A549 (cell line): ENCODE data around the gene ANXA6. TPM values are rescaled to one million over a fixed set of nuclear protein-coding genes. Genes with fewer than 3 reads are reported as not detected.
A peak's percentile ranks its signal among the peaks of the same experiment; 100 is the strongest.

Source experiments
- ATAC-seq, 2 experiments: fragments of 200-7000 bp in 1 of 2; fragments of >200 bp in 1 of 2; cut with Nextera tagmentation in 1 of 2; cut with Tn5 transposase in 1 of 2; 3 replicates each; pipeline versions ENCODE4 v1.8.0 to v1.9.1; 2018 to 2020; ENCODE audit warnings: mild to moderate bottlenecking in 1 of 2, moderate library complexity in 1 of 2
- CTCF ChIA-PET: fragments of 300-600 bp; sonication (Branson Sonifier 250); formaldehyde crosslinking; extraction: SDS; loops from one replicate; lab custom pipeline; 2021; ENCODE audit warnings: antibody characterized with exemption, inconsistent platforms; lab: Yijun Ruan, JAX
- POLR2A ChIA-PET: fragments of 350-600 bp; formaldehyde crosslinking; extraction: SDS; loops from one replicate; lab custom pipeline; 2021; ENCODE audit warnings: antibody characterized with exemption, inconsistent platforms; lab: Yijun Ruan, JAX
- DNase-seq, 2 experiments: peaks; one replicate each; pipeline versions ENCODE4 v3.0.0 to v3.0.0-alpha.2; 2011 to 2016; ENCODE audit warnings: low read depth in 1 of 2, low spot score in 1 of 2
- FAIRE-seq: peaks from 2 replicates; lab custom pipeline; 2011; peaks lifted over from hg19 to GRCh38; lab: Jason Lieb, UNC
- H3K27ac ChIP-seq, 2 experiments: fragments of >200 bp; sonication (Bioruptor Twin); formaldehyde crosslinking; 3 replicates each; pipeline ENCODE4 v1.5.1; 2016 to 2017
- H3K4me1 ChIP-seq: fragments of >200 bp; sonication (Bioruptor Twin); formaldehyde crosslinking; 3 replicates; pipeline ENCODE4 v1.6.1; 2016
- H3K4me2 ChIP-seq: fragments of >200 bp; sonication (Bioruptor Twin); formaldehyde crosslinking; 3 replicates; pipeline ENCODE4 v1.6.1; 2016
- H3K4me3 ChIP-seq: fragments of >200 bp; sonication (Bioruptor Twin); formaldehyde crosslinking; 3 replicates; pipeline ENCODE4 v1.5.1; 2016
- H3K9me3 ChIP-seq: fragments of >200 bp; sonication (Bioruptor Twin); formaldehyde crosslinking; 3 replicates; pipeline ENCODE4 v1.6.1; 2016
- ATOH8 ChIP-seq: fragments of 250-450 bp; sonication (Bioruptor Pico); IDR thresholded peaks from 2 replicates; pipeline ENCODE4 v1.5.0; 2020; ENCODE audit warnings: low read depth, mild to moderate bottlenecking, moderate library complexity
- CHD2 ChIP-seq: fragments of 150-350 bp; IDR thresholded peaks from 2 replicates; pipeline ENCODE4 v1.6.1; 2014; ENCODE audit warnings: low read length; ENCODE audit not compliant: partially characterized antibody
- EHF ChIP-seq: fragments of 250-450 bp; sonication (Bioruptor Pico); IDR thresholded peaks from 2 replicates; pipeline ENCODE4 v1.5.0; 2020; ENCODE audit warnings: mild to moderate bottlenecking
- ESRRA ChIP-seq: fragments of 150-350 bp; IDR thresholded peaks from 2 replicates; pipeline ENCODE4 v1.6.1; 2014; ENCODE audit warnings: mild to moderate bottlenecking, low read length, borderline replicate concordance
- FOSL2 ChIP-seq, 2 experiments: fragments of 450-650 bp in 1 of 2; fragments of >200 bp in 1 of 2; sonication (Bioruptor Twin) in 1 of 2; formaldehyde crosslinking; IDR thresholded peaks; 2 replicates each; pipeline versions ENCODE4 v1.5.0 to v1.6.1; 2016 to 2020; ENCODE audit warnings: mild to moderate bottlenecking in 1 of 2, moderate library complexity in 1 of 2
- FOXS1 ChIP-seq: fragments of 250-450 bp; sonication (Bioruptor Pico); IDR thresholded peaks from 2 replicates; pipeline ENCODE4 v1.5.0; 2020; ENCODE audit warnings: mild to moderate bottlenecking, moderate library complexity
- HDAC2 ChIP-seq: fragments of 200-600 bp; sonication (generic); IDR thresholded peaks from 2 replicates; pipeline ENCODE4 v1.6.1; 2016
- HES2 ChIP-seq: fragments of >200 bp; sonication (Bioruptor Twin); formaldehyde crosslinking; IDR thresholded peaks from 2 replicates; pipeline ENCODE4 v1.6.1; 2016
- HOXA7 ChIP-seq: fragments of 250-450 bp; sonication (Bioruptor Pico); IDR thresholded peaks from 2 replicates; pipeline ENCODE4 v1.5.0; 2020; ENCODE audit warnings: mild to moderate bottlenecking, moderate library complexity
- JUN ChIP-seq, 2 experiments: fragments of >200 bp; sonication (Bioruptor Twin); formaldehyde crosslinking; IDR thresholded peaks; 2 replicates in 1 of 2; 3 replicates in 1 of 2; pipeline ENCODE4 v1.6.1; 2016 to 2017
- KDM5A ChIP-seq: fragments of 200-600 bp; sonication (generic); IDR thresholded peaks from 2 replicates; pipeline ENCODE4 v1.6.1; 2016; ENCODE audit warnings: antibody characterized with exemption, mild to moderate bottlenecking
- MAFK ChIP-seq: fragments of 450-650 bp; IDR thresholded peaks from 2 replicates; pipeline ENCODE4 v1.6.1; 2014; ENCODE audit not compliant: partially characterized antibody
- MAX ChIP-seq: IDR thresholded peaks from 2 replicates; pipeline ENCODE4 v1.6.1; 2012
- MAZ ChIP-seq: fragments of 150-350 bp; IDR thresholded peaks from 2 replicates; pipeline ENCODE4 v1.6.1; 2014; ENCODE audit warnings: antibody characterized with exemption, low read depth, low read length, borderline replicate concordance
- PBX3 ChIP-seq: IDR thresholded peaks from 2 replicates; pipeline ENCODE4 v1.6.1; 2012
- POLR2A ChIP-seq: IDR thresholded peaks from 2 replicates; pipeline ENCODE4 v1.6.1; 2012; ENCODE audit warnings: mild to moderate bottlenecking, low read length
- RCOR1 ChIP-seq: fragments of 150-350 bp; IDR thresholded peaks from 2 replicates; pipeline ENCODE4 v1.6.1; 2014; ENCODE audit warnings: antibody characterized with exemption, low read length, low read depth
- SMC3 ChIP-seq: fragments of >200 bp; sonication (Bioruptor Twin); formaldehyde crosslinking; IDR thresholded peaks from 3 replicates; pipeline ENCODE4 v1.6.1; 2018; ENCODE audit warnings: inconsistent platforms
- SREBF2 ChIP-seq: fragments of 450-650 bp; IDR thresholded peaks from 2 replicates; pipeline ENCODE4 v1.6.1; 2014; ENCODE audit warnings: mild to moderate bottlenecking, moderate library complexity
- TFCP2L1 ChIP-seq: fragments of 250-450 bp; sonication (Bioruptor Pico); IDR thresholded peaks from 2 replicates; pipeline ENCODE4 v1.5.0; 2021; ENCODE audit warnings: mild to moderate bottlenecking
- ZC3H11A ChIP-seq: fragments of 450-650 bp; IDR thresholded peaks from 2 replicates; pipeline ENCODE4 v1.6.1; 2014; ENCODE audit warnings: antibody characterized with exemption, mild to moderate bottlenecking
- ZSCAN20 ChIP-seq: fragments of 250-450 bp; sonication (Bioruptor Pico); IDR thresholded peaks from 2 replicates; pipeline ENCODE4 v1.8.0; 2022; ENCODE audit warnings: mild to moderate bottlenecking, moderate library complexity
- WGBS: methylation state at CpG from one replicate; pipeline ENCODE4 v1.1.6; 2017; ENCODE audit errors: missing lambda C conversion rate; 5-methylcytosine and 5-hydroxymethylcytosine counted together
- polyA plus RNA-seq, 4 experiments: library from polyadenylated mRNA; depleted of rRNA in 3 of 4; stranded (reverse); fragments of >200 nt; fragmentation: RNase III in 1 of 4; extraction: RNeasy Plus Mini Kit Qiagen cat#74134 plus additional on column Dnase treatment in 1 of 4; gene quantifications; 2 replicates in 3 of 4; 3 replicates in 1 of 4; pipeline ENCODE4 v1.2.3, GENCODE V29; 2011 to 2017

ANXA6 gene
- polyA plus RNA-seq, 2 of the 4 experiments (the other 2 are of a cell fraction) = 32.4 to 53.0 TPM

- TF ChIP-seq ZC3H11A (no peak), RCOR1 (no peak), ATOH8 (CRISPR knock-in tag) (no peak), FOSL2 (IDR thresholded peaks at IDR 0.05) (no peak), FOSL2 (CRISPR knock-in tag; IDR thresholded peaks at IDR 0.05) (no peak), HES2 (no peak), SMC3 (no peak), ESRRA (no peak)
- 89% methylated on average over 9 of the region's 9 CpGs for WGBS
- DNase-seq (no peak), ATAC-seq (no peak), FAIRE-seq (no peak)
- no peaks in the 10 kb centered on the region for H3K9me3 ChIP-seq
- POLR2A ChIA-PET = no interaction called here
- CTCF ChIA-PET = interaction anchor here (0.9 to 2.1 kb wide), 2 partner anchors 9 to 104 kb away, joined by 3 to 6 read pairs; no protein-coding TSS in a partner anchor
- no peak overlapping the region for H3K27ac ChIP-seq
- peaks cover 17% of the 10 kb centered on the region for H3K4me1 ChIP-seq
- no peak overlapping the region; the same call in 2 of the 3 replicates for H3K4me2 ChIP-seq
- H3K4me3 ChIP-seq = no peak overlapping the region
These were observed 1.6 kb downstream of the ANXA6 start for GRCh38 chr5:151155775-151156506.

GRCh38 chr5:151154931-151155774, 2.4 kb downstream of the ANXA6 start:
- peaks cover 17% of the 10 kb centered on the region for H3K4me1 ChIP-seq
- TF ChIP-seq KDM5A (no peak), MAZ (no peak), ESRRA (no peak)
- TF ChIP-seq, all 56 proteins: peak for 0
- ATAC-seq (no peak), DNase-seq (no peak), FAIRE-seq (no peak)
- POLR2A ChIA-PET = no interaction called here
- H3K4me2 ChIP-seq = no peak overlapping the region
- no peaks in the 10 kb centered on the region for H3K9me3 ChIP-seq
- 81% methylated on average over 8 of the region's 9 CpGs for WGBS
- H3K27ac ChIP-seq = no peak overlapping the region
- H3K4me3 ChIP-seq = no peak overlapping the region
- CTCF ChIA-PET = interaction anchor here (1.0 to 2.1 kb wide), 2 partner anchors 103 to 153 kb away, joined by 3 to 6 read pairs; no protein-coding TSS in a partner anchor

GRCh38 chr5:151153766-151154272, 3.8 kb downstream of the ANXA6 start:
- Histone ChIP-seq H3K4me3 (no peak overlapping the region), H3K9me3 (no peaks in the 10 kb centered on the region), H3K4me1 (peaks cover 17% of the 10 kb centered on the region), H3K4me2 (no peak overlapping the region), H3K27ac (no peak overlapping the region)
- no peak for ATAC-seq
- CTCF ChIA-PET = interaction anchor here (1.0 to 2.5 kb wide), 2 partner anchors 11 to 152 kb away, joined by 3 to 8 read pairs; no protein-coding TSS in a partner anchor
- DNase-seq = no peak
- no peak for FAIRE-seq
- 86% methylated on average over 3 of the region's 3 CpGs for WGBS
- TF ChIP-seq EHF (CRISPR knock-in tag) = no peak
- TF ChIP-seq CHD2 = no peak
- no peak for TF ChIP-seq HOXA7
- TF ChIP-seq FOSL2 (IDR thresholded peaks at IDR 0.05) = no peak
- peak; percentile 34; the same call in 1 of the 2 replicates for TF ChIP-seq FOSL2 (CRISPR knock-in tag; IDR thresholded peaks at IDR 0.05)
- TF ChIP-seq SMC3 = no peak
- TF ChIP-seq TFCP2L1 (CRISPR knock-in tag) = no peak
- no peak for TF ChIP-seq MAX
- POLR2A ChIA-PET = no interaction called here

- ChIA-PET CTCF (interaction anchor here (1.0 to 2.5 kb wide), 4 partner anchors 10 to 352 kb away, joined by 3 to 8 read pairs (median 3); no protein-coding TSS in a partner anchor), POLR2A (no interaction called here)
- H3K4me2 ChIP-seq = no peak overlapping the region
- WGBS = 82% methylated on average over 3 of the region's 3 CpGs
- H3K27ac ChIP-seq = no peak overlapping the region
- no peak overlapping the region for H3K4me3 ChIP-seq
- TF ChIP-seq EHF (CRISPR knock-in tag) = no peak
- TF ChIP-seq FOXS1 (CRISPR knock-in tag) = no peak
- no peak for TF ChIP-seq HDAC2
- TF ChIP-seq MAX = no peak
- no peak for TF ChIP-seq MAZ
- no peak for TF ChIP-seq JUN (IDR thresholded peaks at IDR 0.05)
- no peak for TF ChIP-seq PBX3
- no peak for TF ChIP-seq POLR2A
- no peak for TF ChIP-seq ZC3H11A
- no peak for TF ChIP-seq SMC3
- TF ChIP-seq SREBF2 = no peak
- TF ChIP-seq MAFK = no peak
- TF ChIP-seq ESRRA = no peak
- no peak for TF ChIP-seq ZSCAN20
- H3K9me3 ChIP-seq = no peaks in the 10 kb centered on the region
- peaks cover 15% of the 10 kb centered on the region for H3K4me1 ChIP-seq
- FAIRE-seq = no peak
- no peak for DNase-seq
- ATAC-seq = no peak
These were observed 4.3 kb downstream of the ANXA6 start for GRCh38 chr5:151153300-151153699.
